ENCODE measurements around the gene FCGR2B.

FCGR2B gene

DNA sequence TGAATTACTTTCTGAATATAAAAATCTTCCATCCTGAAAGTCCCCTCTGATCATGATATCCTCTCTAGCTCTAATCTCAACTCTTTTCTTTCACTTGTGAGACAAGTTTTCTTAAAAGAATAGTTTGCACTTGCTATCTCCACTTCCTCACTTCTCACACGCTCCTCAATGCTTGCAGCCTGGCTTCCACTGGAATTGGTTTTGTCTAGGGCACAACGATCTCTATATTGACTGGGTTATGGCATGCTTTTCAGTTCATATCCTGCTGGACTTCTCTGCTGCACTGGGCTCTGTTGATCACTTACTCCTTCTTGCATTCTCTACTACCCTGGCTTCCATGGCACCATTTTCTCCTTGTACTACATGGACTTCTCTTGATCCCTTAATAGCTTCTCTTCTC is 44.6 kb downstream of the FCGR2B start:
- H3K4me3 ChIP-seq (ENCODE audit: low read depth, low read length), result no peak overlapping the region
- DNase-seq (ENCODE audit: low read depth), result no peak
- TF ChIP-seq, protein P1, sequence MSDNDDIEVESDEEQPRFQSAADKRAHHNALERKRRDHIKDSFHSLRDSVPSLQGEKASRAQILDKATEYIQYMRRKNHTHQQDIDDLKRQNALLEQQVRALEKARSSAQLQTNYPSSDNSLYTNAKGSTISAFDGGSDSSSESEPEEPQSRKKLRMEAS (IDR thresholded peaks at IDR 0.05; ENCODE audit: low read depth, low read length), result no peak
- TF ChIP-seq MYC (IDR thresholded peaks at IDR 0.05; ENCODE audit: low read depth, low read length), result no peak
- no peak for TF ChIP-seq POLR2A (IDR thresholded peaks at IDR 0.05; ENCODE audit: extremely low read depth, insufficient read length)
- TF ChIP-seq, protein P2, sequence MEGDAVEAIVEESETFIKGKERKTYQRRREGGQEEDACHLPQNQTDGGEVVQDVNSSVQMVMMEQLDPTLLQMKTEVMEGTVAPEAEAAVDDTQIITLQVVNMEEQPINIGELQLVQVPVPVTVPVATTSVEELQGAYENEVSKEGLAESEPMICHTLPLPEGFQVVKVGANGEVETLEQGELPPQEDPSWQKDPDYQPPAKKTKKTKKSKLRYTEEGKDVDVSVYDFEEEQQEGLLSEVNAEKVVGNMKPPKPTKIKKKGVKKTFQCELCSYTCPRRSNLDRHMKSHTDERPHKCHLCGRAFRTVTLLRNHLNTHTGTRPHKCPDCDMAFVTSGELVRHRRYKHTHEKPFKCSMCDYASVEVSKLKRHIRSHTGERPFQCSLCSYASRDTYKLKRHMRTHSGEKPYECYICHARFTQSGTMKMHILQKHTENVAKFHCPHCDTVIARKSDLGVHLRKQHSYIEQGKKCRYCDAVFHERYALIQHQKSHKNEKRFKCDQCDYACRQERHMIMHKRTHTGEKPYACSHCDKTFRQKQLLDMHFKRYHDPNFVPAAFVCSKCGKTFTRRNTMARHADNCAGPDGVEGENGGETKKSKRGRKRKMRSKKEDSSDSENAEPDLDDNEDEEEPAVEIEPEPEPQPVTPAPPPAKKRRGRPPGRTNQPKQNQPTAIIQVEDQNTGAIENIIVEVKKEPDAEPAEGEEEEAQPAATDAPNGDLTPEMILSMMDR (IDR thresholded peaks at IDR 0.05; ENCODE audit: low read depth, low read length), result no peak

DNA sequence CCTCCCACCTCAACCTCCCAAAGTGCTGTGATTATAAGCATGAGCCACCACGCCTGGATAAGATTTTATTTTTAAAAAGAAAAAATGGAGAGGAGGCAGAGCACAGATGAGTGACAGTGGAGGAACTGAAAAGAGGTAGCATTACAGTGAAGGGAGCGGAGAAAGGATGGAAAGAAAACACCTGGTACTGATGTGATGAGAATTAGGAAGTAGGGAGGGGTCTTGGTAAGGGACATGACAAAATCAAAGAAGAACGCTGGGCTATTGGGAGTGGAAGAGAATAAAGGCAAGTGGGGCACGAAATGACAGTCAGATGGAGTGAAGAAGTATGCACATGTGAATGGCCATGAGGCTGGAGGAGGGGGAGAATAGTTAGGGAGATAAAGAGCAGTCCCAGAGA is 46.4 kb downstream of the FCGR2B start:
- DNase-seq (ENCODE audit: low read depth), result no peak
- TF ChIP-seq POLR2A (IDR thresholded peaks at IDR 0.05; ENCODE audit: extremely low read depth, insufficient read length) (no peak), MYC (IDR thresholded peaks at IDR 0.05; ENCODE audit: low read depth, low read length) (no peak)
- TF ChIP-seq, protein P2 (IDR thresholded peaks at IDR 0.05; ENCODE audit: low read depth, low read length), result no peak
- TF ChIP-seq, protein P1 (IDR thresholded peaks at IDR 0.05; ENCODE audit: low read depth, low read length), result no peak
- no peak overlapping the region for H3K4me3 ChIP-seq (ENCODE audit: low read depth, low read length)

DNA sequence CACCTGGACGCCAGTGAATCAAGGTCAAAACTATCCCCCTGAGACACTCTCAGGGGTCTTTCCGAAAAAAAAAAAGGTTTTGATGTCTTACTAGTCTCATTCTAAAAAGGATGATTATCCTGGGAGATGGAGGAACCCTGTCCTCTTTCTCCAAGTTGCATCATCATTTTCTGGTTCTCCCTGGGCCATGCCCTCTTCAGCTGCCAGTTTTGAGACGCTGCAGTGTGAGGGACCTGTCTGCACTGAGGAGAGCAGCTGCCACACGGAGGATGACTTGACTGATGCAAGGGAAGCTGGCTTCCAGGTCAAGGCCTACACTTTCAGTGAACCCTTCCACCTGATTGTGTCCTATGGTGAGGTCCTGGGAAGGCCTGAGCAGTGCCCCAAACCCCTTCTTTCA is 47.6 kb downstream of the FCGR2B start:
- TF ChIP-seq, protein P2 (IDR thresholded peaks at IDR 0.05; ENCODE audit: low read depth, low read length), result no peak
- TF ChIP-seq, protein P1 (IDR thresholded peaks at IDR 0.05; ENCODE audit: low read depth, low read length), result no peak
- no peak overlapping the region for H3K4me3 ChIP-seq (ENCODE audit: low read depth, low read length)
- no peak for DNase-seq (ENCODE audit: low read depth)

DNA sequence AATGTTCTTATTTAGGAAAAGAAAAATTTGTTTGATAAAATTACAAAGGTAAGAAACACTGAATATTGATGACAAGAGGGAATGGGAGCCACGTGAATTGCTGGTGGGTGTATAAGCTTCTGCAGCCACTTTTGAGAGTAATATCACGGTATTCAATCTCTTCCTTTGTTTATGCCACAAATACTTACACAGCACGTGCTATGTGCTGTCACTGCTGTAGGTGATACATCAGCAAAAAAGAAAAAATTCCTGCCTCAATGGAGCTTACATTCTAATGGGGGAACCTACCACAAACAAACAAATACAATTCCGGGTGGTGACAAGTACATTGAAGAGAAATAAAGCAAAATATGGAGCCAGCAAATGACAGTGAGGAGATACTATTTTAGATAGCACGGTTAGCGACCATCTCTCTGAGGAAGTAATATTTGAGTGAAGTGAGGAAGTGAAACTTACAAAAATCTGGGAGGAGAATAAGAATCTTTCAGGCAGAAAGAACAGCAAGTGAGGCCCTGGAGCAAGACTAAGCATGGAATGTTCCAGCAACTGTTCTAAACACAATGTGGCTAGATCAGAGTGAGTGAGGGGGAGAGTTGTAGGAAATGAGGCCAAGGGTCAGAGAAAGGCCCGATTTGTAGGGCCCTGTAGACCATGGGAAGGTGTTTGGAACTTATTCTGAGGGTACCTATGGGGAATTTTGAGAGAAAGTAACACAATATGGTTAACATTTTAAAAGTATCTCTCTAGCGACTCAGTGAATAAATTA is 55.8 kb downstream of the FCGR2B start:
- H3K4me3 ChIP-seq (ENCODE audit: low read depth, low read length), result no peak overlapping the region
- TF ChIP-seq, protein P1 (IDR thresholded peaks at IDR 0.05; ENCODE audit: low read depth, low read length), result no peak
- TF ChIP-seq POLR2A (IDR thresholded peaks at IDR 0.05; ENCODE audit: extremely low read depth, insufficient read length), result no peak
- TF ChIP-seq MYC (IDR thresholded peaks at IDR 0.05; ENCODE audit: low read depth, low read length), result no peak
- TF ChIP-seq, protein P2 (IDR thresholded peaks at IDR 0.05; ENCODE audit: low read depth, low read length), result no peak
- DNase-seq (ENCODE audit: low read depth), result peak; percentile 52

DNA sequence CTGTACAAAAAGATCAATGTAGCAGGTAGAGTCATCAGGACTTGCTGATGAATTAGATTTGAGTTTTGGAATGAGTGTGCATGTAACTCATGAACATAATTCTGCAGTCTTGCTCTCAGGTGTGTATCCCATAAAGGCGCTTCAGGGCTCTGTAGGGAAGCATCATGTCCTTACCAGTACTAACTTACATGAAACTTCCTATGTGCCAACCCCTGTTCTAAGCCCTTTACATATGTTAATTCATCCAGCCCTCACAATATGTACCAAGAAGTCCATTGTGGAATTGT is 56.3 kb downstream of the FCGR2B start:
- TF ChIP-seq MYC (IDR thresholded peaks at IDR 0.05; ENCODE audit: low read depth, low read length), result no peak
- TF ChIP-seq, protein P2 (IDR thresholded peaks at IDR 0.05; ENCODE audit: low read depth, low read length), result no peak
- TF ChIP-seq, protein P1 (IDR thresholded peaks at IDR 0.05; ENCODE audit: low read depth, low read length), result no peak
- TF ChIP-seq POLR2A (IDR thresholded peaks at IDR 0.05; ENCODE audit: extremely low read depth, insufficient read length), result no peak
- DNase-seq (ENCODE audit: low read depth), result no peak
- no peak overlapping the region for H3K4me3 ChIP-seq (ENCODE audit: low read depth, low read length)

Measured in NB4 (cell line).